Aorta (tissue), 5 donors: ENCODE results near the gene CCN6. TPM values are rescaled to one million over a fixed set of nuclear protein-coding genes. Genes with fewer than 3 reads are reported as not detected.

Source experiments
- ATAC-seq: fragments of 200-7000 bp; cut with Tn5 transposase; one replicate; pipeline ENCODE4 v1.9.1; 2022; ENCODE audit warnings: moderate library complexity; ENCODE audit not compliant: low FRiP score
- DNase-seq, 2 donors: peaks; one replicate each; pipeline ENCODE4 v3.0.0-alpha.2; 2020
- H3K27ac ChIP-seq, 2 donors: one replicate each; pipeline ENCODE4 v1.5.1; 2013; ENCODE audit warnings: low read length in 2 of 2, mild to moderate bottlenecking in 2 of 2, moderate library complexity in 2 of 2, control low read depth in 1 of 2, inconsistent platforms in 1 of 2, low read depth in 1 of 2
- H3K27me3 ChIP-seq, 2 donors: one replicate each; pipeline ENCODE4 v1.6.1; 2013; ENCODE audit warnings: control low read depth in 1 of 2, low read length in 1 of 2, mild to moderate bottlenecking in 1 of 2, moderate library complexity in 1 of 2; ENCODE audit not compliant: insufficient read depth in 2 of 2, control insufficient read depth in 1 of 2
- H3K36me3 ChIP-seq, 2 donors: one replicate each; pipeline ENCODE4 v1.6.1; 2013; ENCODE audit warnings: control low read depth in 1 of 2, low read length in 1 of 2, mild to moderate bottlenecking in 1 of 2; ENCODE audit not compliant: insufficient read depth in 2 of 2, control insufficient read depth in 1 of 2
- H3K4me1 ChIP-seq, 2 donors: one replicate each; pipeline ENCODE4 v1.6.1; 2013; ENCODE audit warnings: low read length in 2 of 2, control low read depth in 1 of 2, mild to moderate bottlenecking in 1 of 2, moderate library complexity in 1 of 2; ENCODE audit not compliant: insufficient read depth in 2 of 2, control insufficient read depth in 1 of 2
- H3K4me3 ChIP-seq, 2 donors: one replicate each; pipeline ENCODE4 v1.5.1; 2013; ENCODE audit warnings: low read length in 2 of 2, control low read depth in 1 of 2, mild to moderate bottlenecking in 1 of 2
- H3K9me3 ChIP-seq: one replicate; pipeline ENCODE4 v1.6.1; 2013; ENCODE audit warnings: mild to moderate bottlenecking, low read length; ENCODE audit not compliant: control insufficient read depth
- WGBS, 2 donors: extraction: QIAGEN DNeasy Blood & Tissue Kit; methylation state at CpG; one replicate each; pipeline ENCODE4 v1.1.7; 2013; 5-methylcytosine and 5-hydroxymethylcytosine counted together
- intact Hi-C, 2 donors: fragments of 100-400 bp; cut with DNase I; formaldehyde crosslinking; loops; one replicate each; pipeline versions ENCODE4 v1.14.2 to v1.15.0; 2022
- polyA plus RNA-seq, 2 donors: library from polyadenylated mRNA; stranded (reverse); fragments of 200-250 nt; gene quantifications; one replicate each; pipeline ENCODE4 v1.2.3, GENCODE V29; 2013
- total RNA-seq, 2 donors: library from RNA; stranded (reverse); fragmentation: NEBNext Ultra II Directional; extraction: Animal tissue kit (Norgen Biotek cat#: 25700); gene quantifications; one replicate each; pipeline ENCODE4 v1.2.1, GENCODE V29; 2021
- donor health status: healthy with polysubstance abuse.
- donor health status: Bipolar disorder and iron deficiency.
- donor health status: DM: no; HTN: no; CAD: no.
- donor health status: DM: no; HTN: no; CAD: no.
- donor health status: DM: yes; HTN: yes; CAD: no.

The CCN6 gene
- total and polyA plus RNA-seq, 4 donors = not detected

DNA sequence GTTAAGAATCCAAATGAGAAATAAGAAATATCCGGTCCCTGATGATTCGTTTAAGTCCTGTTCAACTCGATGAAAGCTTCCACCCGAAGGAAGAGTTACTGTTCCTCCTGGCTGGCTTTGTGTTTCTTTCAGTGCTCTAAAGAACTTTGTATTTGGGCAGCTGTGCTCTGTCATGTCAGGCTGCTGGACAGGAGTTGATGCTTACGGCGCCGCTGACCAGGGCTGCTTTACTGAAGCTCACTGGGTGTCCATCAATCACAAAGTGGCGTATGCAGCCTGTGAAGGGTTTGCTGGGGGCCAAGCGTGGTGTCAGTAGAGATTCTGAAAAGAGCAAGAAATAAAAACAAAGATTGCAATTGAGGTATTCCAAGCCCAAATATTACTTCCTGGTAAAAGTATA lies 55.4 kb downstream of the CCN6 start:
- ATAC-seq = no peak
- Histone ChIP-seq H3K9me3 (no peaks in the 10 kb centered on the region), H3K4me3 (no peak overlapping the region), H3K27me3 (no peaks in the 10 kb centered on the region), H3K27ac (no peak overlapping the region), H3K36me3 (peaks cover 0 to 6% of the 10 kb centered on the region in 2 donors), H3K4me1 (no peaks in the 10 kb centered on the region)
- intact Hi-C loops = no loop called here
- DNase-seq = no peak
- 44 to 46% methylated on average over 9 of the region's 9 CpGs for WGBS, 2 donors

GRCh38 chr6:112113431-112113830 lies 59.5 kb downstream of the CCN6 start:
- intact Hi-C loops = no loop called here
- ATAC-seq (no peak), DNase-seq (no peak)
- no peaks in the 10 kb centered on the region for H3K4me1 ChIP-seq
- no peaks in the 10 kb centered on the region for H3K27me3 ChIP-seq
- WGBS, 2 donors = 63 to 76% methylated on average over 3 of the region's 3 CpGs
- no peaks in the 10 kb centered on the region for H3K9me3 ChIP-seq
- H3K36me3 ChIP-seq = peaks cover 3 to 6% of the 10 kb centered on the region in 2 donors
- H3K4me3 ChIP-seq = no peak overlapping the region
- no peak overlapping the region for H3K27ac ChIP-seq

- Histone ChIP-seq H3K36me3 (peaks cover 3 to 6% of the 10 kb centered on the region in 2 donors), H3K4me3 (no peak overlapping the region), H3K27ac (no peak overlapping the region), H3K4me1 (no peaks in the 10 kb centered on the region), H3K9me3 (no peaks in the 10 kb centered on the region), H3K27me3 (no peaks in the 10 kb centered on the region)
- no peak for ATAC-seq
- intact Hi-C loops = no loop called here
- DNase-seq = no peak
Measured at GRCh38 chr6:112113918-112114317, 60.0 kb downstream of the CCN6 start.

DNA sequence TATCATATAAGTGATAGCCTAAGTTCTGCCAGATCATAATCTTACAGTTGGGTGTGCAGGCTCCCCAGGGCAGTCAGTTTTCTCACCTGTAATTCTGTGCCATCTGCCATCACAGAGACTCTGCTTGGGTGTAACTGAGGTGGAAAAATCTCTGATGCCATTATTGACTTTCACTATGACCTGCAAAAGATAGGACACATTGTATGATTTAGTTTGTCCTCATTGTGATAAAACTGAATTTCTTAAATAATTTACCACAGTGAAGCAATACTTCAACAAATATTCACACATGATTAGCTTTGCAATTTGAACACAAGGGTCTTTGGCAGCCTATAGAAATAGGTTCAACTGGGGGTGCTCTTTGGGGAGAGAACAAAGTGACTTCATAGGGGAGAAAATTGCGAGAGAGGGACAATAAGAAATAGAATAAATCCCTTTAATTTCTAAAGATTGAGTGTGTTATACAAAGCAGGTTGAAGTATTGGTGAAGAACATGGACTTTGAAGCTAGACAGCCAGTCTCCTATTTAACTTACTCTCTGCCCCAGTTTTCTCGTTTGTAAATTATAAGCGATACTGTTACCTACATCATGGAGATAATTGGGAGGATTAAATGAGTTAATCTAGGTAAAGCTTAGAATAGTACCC lies 60.8 kb downstream of the CCN6 start:
- no peaks in the 10 kb centered on the region for H3K9me3 ChIP-seq
- 96 to 97% methylated on average over 3 of the region's 3 CpGs for WGBS, 2 donors
- intact Hi-C loops = no loop called here
- DNase-seq (no peak), ATAC-seq (no peak)
- H3K36me3 ChIP-seq = peaks cover 3 to 6% of the 10 kb centered on the region in 2 donors
- no peak overlapping the region for H3K27ac ChIP-seq
- no peaks in the 10 kb centered on the region for H3K27me3 ChIP-seq
- H3K4me3 ChIP-seq = no peak overlapping the region
- no peaks in the 10 kb centered on the region for H3K4me1 ChIP-seq

GRCh38 chr6:112116221-112116620 lies 62.3 kb downstream of the CCN6 start:
- 87 to 90% methylated on average over 1 of the region's 1 CpG for WGBS, 2 donors
- no peaks in the 10 kb centered on the region for H3K27me3 ChIP-seq
- no peaks in the 10 kb centered on the region for H3K9me3 ChIP-seq
- no peak overlapping the region for H3K4me3 ChIP-seq
- ATAC-seq (no peak), DNase-seq (no peak)
- H3K4me1 ChIP-seq = no peaks in the 10 kb centered on the region
- peaks cover 3 to 6% of the 10 kb centered on the region in 2 donors for H3K36me3 ChIP-seq
- no peak overlapping the region for H3K27ac ChIP-seq
- intact Hi-C loops = no loop called here

DNA sequence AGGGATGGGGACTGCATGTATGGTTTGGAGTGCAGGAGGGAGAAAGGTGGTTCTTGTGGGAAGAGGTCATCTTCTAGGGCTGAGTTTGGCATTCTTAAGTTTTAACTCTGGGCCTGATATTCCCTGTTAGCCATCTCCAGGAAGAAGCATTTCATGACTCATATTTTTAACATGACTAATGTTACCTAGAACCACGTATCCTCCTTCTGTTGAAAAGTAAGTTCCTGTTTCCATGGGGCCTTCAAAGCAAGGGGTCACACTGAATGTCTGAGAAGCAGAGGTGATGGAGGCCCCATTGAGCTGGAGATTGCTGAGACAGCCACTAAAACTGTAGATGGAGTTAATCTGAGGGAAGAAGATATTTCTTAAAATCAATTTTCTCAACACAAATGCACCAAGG lies 63.6 kb downstream of the CCN6 start:
- Histone ChIP-seq H3K27me3 (no peaks in the 10 kb centered on the region), H3K4me1 (no peaks in the 10 kb centered on the region), H3K4me3 (no peak overlapping the region), H3K9me3 (no peaks in the 10 kb centered on the region), H3K36me3 (peaks cover 3 to 6% of the 10 kb centered on the region in 2 donors), H3K27ac (no peak overlapping the region)
- DNase-seq = no peak
- WGBS, 2 donors = 86 to 93% methylated on average over 1 of the region's 1 CpG
- intact Hi-C loops = no loop called here
- no peak for ATAC-seq

GRCh38 chr6:112118034-112118433 lies 64.1 kb downstream of the CCN6 start:
- ATAC-seq (no peak), DNase-seq (no peak)
- Histone ChIP-seq H3K9me3 (no peaks in the 10 kb centered on the region), H3K27ac (no peak overlapping the region), H3K4me3 (no peak overlapping the region), H3K36me3 (peaks cover 3 to 6% of the 10 kb centered on the region in 2 donors), H3K4me1 (no peaks in the 10 kb centered on the region), H3K27me3 (no peaks in the 10 kb centered on the region)
- intact Hi-C loops = no loop called here

Other genes starting within 250 kb of the CCN6 start
- gene FYN, start 180.7 kb upstream of the CCN6 start, total RNA-seq = 100 to 1,000 TPM; 100 to 162 TPM
- gene FYN, start 180.7 kb upstream of the CCN6 start, polyA plus RNA-seq = 10 to 100 TPM; 31.7 to 32.5 TPM
- 10 to 100 TPM; 20.1 to 26.9 TPM for gene TUBE1, start 33.4 kb downstream of the CCN6 start, total RNA-seq
- 10 to 100 TPM; 10.1 to 39.1 TPM for gene TUBE1, start 33.4 kb downstream of the CCN6 start, polyA plus RNA-seq
- 10 to 100 TPM; 13.8 to 23.0 TPM for gene FAM229B, start 33.5 kb downstream of the CCN6 start, total RNA-seq
- 10 to 100 TPM; 31.2 to 39.3 TPM for gene FAM229B, start 33.5 kb downstream of the CCN6 start, polyA plus RNA-seq
- 100 to 1,000 TPM in 1 of 2 donors, 10 to 100 TPM in 1; 71.4 to 150 TPM for gene LAMA4, start 200.5 kb downstream of the CCN6 start, total RNA-seq
- 10 to 100 TPM in 1 of 2 donors, 1 to 10 TPM in 1; 7.8 to 63.5 TPM for gene LAMA4, start 200.5 kb downstream of the CCN6 start, polyA plus RNA-seq